Thyroid gland (tissue), 4 donors: ENCODE measurements around the gene GPHB5.

Experiments
- POLR2A ChIP-seq, 2 donors: fragments of 450-650 bp; IDR thresholded peaks; one replicate each; pipeline ENCODE4 v1.6.1; 2017; ENCODE audit warnings: antibody characterized with exemption in 2 of 2, mild to moderate bottlenecking in 2 of 2, moderate library complexity in 1 of 2
- TF ChIP-seq, protein P1 (sequence below), 6 experiments: fragments of 200-600 bp in 3 of 6; fragments of 450-650 bp in 3 of 6; sonication (generic) in 3 of 6; IDR thresholded peaks; one replicate each; pipeline ENCODE4 v1.5.1; 2016 to 2019; ENCODE audit warnings: antibody characterized with exemption in 6 of 6, mild to moderate bottlenecking in 2 of 6, inconsistent platforms in 1 of 6, moderate library complexity in 1 of 6

DNA sequence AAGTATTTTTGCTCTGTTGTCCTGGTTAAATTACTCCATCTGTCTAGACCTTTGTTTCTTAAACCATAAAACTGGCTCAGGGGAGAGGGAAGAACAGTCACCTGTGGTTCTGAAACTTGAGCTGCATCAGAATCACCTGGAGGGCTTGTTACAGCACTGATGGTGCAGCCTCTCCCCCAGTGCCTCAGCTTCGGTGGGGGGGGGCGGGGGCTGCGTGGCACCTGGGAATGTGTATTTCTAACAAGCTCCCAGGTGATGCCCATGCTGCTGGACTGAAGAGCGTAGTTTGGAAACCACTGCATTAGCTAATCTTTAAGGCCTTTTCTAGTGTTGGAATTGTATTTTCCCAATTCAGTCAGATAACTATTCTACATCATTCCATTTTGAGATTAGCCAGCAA is 42.7 kb downstream of the GPHB5 start:
- no peak for TF ChIP-seq POLR2A (IDR thresholded peaks at IDR 0.05)
- TF ChIP-seq, protein P1, sequence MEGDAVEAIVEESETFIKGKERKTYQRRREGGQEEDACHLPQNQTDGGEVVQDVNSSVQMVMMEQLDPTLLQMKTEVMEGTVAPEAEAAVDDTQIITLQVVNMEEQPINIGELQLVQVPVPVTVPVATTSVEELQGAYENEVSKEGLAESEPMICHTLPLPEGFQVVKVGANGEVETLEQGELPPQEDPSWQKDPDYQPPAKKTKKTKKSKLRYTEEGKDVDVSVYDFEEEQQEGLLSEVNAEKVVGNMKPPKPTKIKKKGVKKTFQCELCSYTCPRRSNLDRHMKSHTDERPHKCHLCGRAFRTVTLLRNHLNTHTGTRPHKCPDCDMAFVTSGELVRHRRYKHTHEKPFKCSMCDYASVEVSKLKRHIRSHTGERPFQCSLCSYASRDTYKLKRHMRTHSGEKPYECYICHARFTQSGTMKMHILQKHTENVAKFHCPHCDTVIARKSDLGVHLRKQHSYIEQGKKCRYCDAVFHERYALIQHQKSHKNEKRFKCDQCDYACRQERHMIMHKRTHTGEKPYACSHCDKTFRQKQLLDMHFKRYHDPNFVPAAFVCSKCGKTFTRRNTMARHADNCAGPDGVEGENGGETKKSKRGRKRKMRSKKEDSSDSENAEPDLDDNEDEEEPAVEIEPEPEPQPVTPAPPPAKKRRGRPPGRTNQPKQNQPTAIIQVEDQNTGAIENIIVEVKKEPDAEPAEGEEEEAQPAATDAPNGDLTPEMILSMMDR (IDR thresholded peaks at IDR 0.05): no peak
